ENCODE results near the gene GON4L. TPM values are rescaled to one million over a fixed set of nuclear protein-coding genes. Genes with fewer than 3 reads are reported as not detected.
"Not testable (repeated sequence)": the region's sequence is repeated elsewhere in the genome, so short reads cannot be mapped to it uniquely, and the experiment has no call there.

GON4L gene
- total RNA-seq, 2 donors from 2014 or later = 14.9 to 22.4 TPM

DNA sequence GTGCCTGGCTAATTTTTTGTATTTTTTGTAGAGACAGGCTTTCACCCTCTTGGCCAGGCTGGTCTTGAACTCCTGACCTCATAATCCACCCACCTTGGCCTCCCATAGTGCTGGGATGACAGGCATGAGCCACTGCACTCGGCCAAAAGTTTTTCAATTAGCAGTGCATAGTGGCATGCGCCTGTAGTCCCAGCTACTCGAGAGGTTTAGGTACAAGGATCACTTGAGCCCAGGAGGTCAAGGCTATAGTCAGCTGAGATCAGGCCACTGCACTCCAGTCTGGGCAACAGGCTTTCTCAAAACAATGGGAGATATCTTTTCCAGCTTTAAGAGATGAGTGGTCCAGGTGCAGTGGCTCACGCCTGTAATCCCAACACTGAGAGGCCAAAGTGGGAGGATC, 137.3 kb downstream of the GON4L start:
- TF ChIP-seq, protein P1, sequence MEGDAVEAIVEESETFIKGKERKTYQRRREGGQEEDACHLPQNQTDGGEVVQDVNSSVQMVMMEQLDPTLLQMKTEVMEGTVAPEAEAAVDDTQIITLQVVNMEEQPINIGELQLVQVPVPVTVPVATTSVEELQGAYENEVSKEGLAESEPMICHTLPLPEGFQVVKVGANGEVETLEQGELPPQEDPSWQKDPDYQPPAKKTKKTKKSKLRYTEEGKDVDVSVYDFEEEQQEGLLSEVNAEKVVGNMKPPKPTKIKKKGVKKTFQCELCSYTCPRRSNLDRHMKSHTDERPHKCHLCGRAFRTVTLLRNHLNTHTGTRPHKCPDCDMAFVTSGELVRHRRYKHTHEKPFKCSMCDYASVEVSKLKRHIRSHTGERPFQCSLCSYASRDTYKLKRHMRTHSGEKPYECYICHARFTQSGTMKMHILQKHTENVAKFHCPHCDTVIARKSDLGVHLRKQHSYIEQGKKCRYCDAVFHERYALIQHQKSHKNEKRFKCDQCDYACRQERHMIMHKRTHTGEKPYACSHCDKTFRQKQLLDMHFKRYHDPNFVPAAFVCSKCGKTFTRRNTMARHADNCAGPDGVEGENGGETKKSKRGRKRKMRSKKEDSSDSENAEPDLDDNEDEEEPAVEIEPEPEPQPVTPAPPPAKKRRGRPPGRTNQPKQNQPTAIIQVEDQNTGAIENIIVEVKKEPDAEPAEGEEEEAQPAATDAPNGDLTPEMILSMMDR (IDR thresholded peaks at IDR 0.05) = no peak
- no peak for DNase-seq (ENCODE audit: low spot score)
- H3K27me3 ChIP-seq = no peaks in the 10 kb centered on the region
- no peak overlapping the region for H3K4me3 ChIP-seq
- H3K9me3 ChIP-seq = no peaks in the 10 kb centered on the region
- H3K4me1 ChIP-seq = no peaks in the 10 kb centered on the region
- no peak overlapping the region for H3K27ac ChIP-seq
- H3K36me3 ChIP-seq = peaks cover 14% of the 10 kb centered on the region

DNA sequence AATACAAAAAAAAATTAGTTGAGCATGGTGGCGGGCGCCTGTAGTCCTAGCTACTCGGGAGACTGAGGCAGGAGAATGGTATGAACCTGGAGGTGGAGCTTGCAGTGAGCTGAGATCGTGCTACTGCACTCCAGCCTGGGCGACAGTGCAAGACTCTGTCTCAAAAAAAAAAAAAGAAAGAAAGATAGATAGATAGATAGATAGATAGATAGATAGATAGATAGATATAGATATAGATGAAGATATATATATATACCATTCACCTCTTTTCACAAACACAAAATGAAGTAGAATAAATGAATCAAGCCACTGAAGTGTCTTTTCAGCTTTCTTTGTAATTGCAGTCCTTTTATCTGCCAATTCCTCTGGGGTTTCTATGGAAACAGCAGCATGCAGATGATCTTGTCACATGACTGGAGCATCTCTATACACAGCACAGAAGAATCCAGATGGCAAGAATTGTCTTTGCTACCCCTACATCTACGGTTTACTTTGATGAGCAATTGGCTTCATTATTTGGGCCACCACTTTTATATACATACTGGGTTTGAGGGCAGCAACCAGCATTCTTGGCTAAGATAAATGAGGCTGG, 138.4 kb downstream of the GON4L start:
- not testable (repeated sequence) for H3K27ac ChIP-seq; DNase-seq (ENCODE audit: low spot score); H3K4me3 ChIP-seq; H3K27me3 ChIP-seq; H3K9me3 ChIP-seq; H3K4me1 ChIP-seq
- H3K36me3 ChIP-seq = peaks cover 14% of the 10 kb centered on the region

DNA sequence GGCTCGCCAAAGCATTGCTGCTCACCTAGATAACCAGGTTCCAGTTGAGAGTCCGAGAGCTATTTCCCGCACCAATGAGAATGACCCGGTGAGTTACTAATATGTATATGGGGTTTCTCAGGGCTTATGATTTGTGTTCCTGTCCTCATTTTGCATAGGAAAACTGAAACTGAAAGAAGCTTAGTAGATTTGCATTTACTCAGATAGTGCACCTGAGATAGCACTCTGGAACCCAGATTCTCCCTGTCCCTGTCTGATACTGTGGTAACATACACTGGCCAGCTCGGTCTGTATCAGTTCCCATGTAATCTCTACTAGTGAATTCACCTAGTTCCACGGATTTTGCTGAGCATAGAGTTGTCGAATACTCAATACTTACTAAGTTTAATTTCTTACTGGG, 140.0 kb downstream of the GON4L start:
- peaks cover 8% of the 10 kb centered on the region for H3K36me3 ChIP-seq
- DNase-seq (ENCODE audit: low spot score) = no peak
- H3K4me3 ChIP-seq = no peak overlapping the region
- no peaks in the 10 kb centered on the region for H3K4me1 ChIP-seq
- no peak overlapping the region for H3K27ac ChIP-seq
- TF ChIP-seq, protein P1 (IDR thresholded peaks at IDR 0.05) = no peak
- no peaks in the 10 kb centered on the region for H3K9me3 ChIP-seq
- H3K27me3 ChIP-seq = no peaks in the 10 kb centered on the region

DNA sequence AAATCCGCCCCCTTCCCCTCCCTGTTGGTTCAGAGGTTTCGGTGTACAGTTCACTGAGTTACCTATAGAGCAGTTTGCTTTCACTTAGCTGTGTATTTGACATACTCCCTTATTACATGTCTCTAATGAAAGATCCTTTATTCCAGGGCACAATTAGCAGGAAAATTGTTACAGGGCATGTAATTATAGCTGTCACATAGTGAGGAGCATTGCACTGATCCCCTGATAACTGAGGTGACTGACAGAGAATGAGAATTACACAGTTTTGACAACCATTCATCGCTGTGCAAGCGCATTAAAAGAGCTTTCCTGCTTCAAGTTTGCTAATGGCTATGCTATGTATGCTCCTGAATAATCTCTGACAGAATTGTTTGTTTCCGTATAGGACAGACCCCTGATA, 141.2 kb downstream of the GON4L start:
- DNase-seq (ENCODE audit: low spot score) = no peak
- TF ChIP-seq, protein P1 (IDR thresholded peaks at IDR 0.05) = no peak
- Histone ChIP-seq H3K27ac (no peak overlapping the region), H3K27me3 (no peaks in the 10 kb centered on the region), H3K9me3 (no peaks in the 10 kb centered on the region), H3K4me1 (no peaks in the 10 kb centered on the region), H3K4me3 (no peak overlapping the region), H3K36me3 (peaks cover 8% of the 10 kb centered on the region)

DNA sequence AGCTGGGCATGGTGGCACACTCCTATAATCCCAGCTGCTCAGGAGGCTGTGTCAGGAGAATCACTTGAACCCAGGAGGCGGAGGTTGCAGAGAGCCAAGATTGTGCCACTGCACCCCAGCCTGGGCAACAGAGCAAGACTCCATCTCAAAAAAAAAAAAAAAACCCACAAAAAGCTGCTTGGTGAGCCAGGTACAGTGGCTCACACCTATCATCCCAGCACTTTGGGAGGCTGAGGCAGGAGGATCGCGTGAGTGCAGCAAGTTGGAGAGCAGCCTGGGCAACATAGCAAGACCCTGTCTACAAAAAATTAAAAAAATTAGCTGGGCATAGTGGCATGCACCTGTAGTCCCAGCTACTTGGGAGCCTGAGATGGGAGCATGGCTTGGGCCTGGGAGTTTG, 142.0 kb downstream of the GON4L start:
- not testable (repeated sequence) for H3K4me3 ChIP-seq; H3K4me1 ChIP-seq; H3K27me3 ChIP-seq; H3K27ac ChIP-seq; DNase-seq (ENCODE audit: low spot score); H3K36me3 ChIP-seq; H3K9me3 ChIP-seq

DNA sequence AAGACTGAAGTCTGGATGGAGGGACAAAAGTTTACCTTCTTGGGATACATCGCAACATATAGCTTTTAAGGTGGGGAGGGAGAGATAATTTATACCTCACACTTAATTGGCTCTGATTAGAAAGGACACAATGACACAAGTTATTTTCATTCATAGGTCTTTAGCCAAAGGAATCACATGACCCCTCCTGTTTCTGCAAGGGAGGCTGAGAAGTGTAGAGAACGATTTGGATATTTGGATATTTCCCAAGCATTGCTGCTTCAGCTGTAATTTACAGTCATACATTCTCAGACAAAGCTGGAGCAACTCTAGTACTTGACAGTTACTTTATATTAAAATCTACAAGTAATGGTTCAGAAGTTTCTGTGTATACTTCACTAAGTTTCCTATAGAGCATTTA, 143.9 kb downstream of the GON4L start:
- Histone ChIP-seq H3K27me3 (no peaks in the 10 kb centered on the region), H3K4me3 (no peak overlapping the region), H3K36me3 (no peaks in the 10 kb centered on the region), H3K27ac (no peak overlapping the region), H3K4me1 (no peaks in the 10 kb centered on the region), H3K9me3 (no peaks in the 10 kb centered on the region)
- DNase-seq (ENCODE audit: low spot score) = no peak
- TF ChIP-seq, protein P1 (IDR thresholded peaks at IDR 0.05) = no peak

DNA sequence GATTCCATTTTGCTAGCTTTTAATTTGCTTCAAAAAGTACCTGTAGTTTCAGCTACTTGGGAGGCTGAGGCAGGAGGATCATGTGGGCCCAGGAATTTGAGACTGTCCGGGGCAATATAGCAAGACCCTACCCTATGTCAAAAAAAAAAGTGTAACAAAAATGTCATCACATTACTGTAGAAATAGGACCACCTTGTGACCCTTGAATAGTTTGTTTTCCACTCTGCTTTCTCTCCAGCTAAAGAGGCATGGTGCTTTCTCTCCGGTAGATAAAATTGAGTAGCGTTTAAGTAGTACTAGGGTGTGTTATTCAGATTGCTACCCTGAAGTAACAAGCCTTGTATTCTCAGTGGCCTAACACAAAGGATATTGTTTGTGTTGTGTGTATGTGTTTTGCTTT, 144.4 kb downstream of the GON4L start:
- DNase-seq (ENCODE audit: low spot score); H3K36me3 ChIP-seq; H3K27me3 ChIP-seq; H3K9me3 ChIP-seq; H3K4me1 ChIP-seq; H3K27ac ChIP-seq; H3K4me3 ChIP-seq: not testable (repeated sequence)

DNA sequence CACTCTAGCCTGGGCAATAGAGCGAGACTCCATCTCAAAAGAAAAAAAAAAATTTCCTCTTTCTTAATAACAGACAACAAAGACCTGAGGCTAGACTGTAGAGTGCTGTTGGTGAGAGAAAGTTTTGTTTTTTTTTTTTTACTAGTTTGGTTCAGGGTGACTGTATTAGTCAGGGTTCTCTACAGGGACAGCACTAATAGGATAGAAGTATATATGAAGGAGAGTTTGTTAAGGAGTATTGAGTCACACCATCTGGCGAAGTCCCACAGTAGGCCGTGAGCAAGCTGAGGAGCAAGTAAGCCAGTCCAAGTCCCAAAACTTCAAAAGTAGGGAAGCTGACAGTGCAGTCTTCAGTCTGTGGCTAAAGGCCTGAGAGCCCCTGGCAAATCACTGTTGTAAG, 145.6 kb downstream of the GON4L start:
- not testable (repeated sequence) for H3K4me3 ChIP-seq; DNase-seq (ENCODE audit: low spot score); H3K27ac ChIP-seq; H3K36me3 ChIP-seq; H3K27me3 ChIP-seq; H3K4me1 ChIP-seq; H3K9me3 ChIP-seq
